Activated T-cell treated with anti-CD3 and anti-CD28 coated beads, Interleukin-2, amount 50 U/mL, for 24 hours (primary cell): ENCODE data around the gene CCNA2.

Experiments used
- DNase-seq: peaks from one replicate; pipeline ENCODE4 v3.0.0-alpha.2; 2020
- H3K27ac Mint-ChIP-seq: 2 replicates; pipeline ENCODE4 v1.8.0; 2020; ENCODE audit warnings: mild to moderate bottlenecking, mixed read lengths
- H3K27me3 Mint-ChIP-seq: 2 replicates; pipeline ENCODE4 v1.8.0; 2020; ENCODE audit warnings: mixed read lengths
- H3K36me3 Mint-ChIP-seq: 2 replicates; pipeline ENCODE4 v1.8.0; 2020; ENCODE audit warnings: low read depth, mixed read lengths
- H3K4me1 Mint-ChIP-seq: 2 replicates; pipeline ENCODE4 v1.8.0; 2020; ENCODE audit warnings: low read depth, mixed read lengths
- H3K4me3 Mint-ChIP-seq: 2 replicates; pipeline ENCODE4 v1.8.0; 2020; ENCODE audit warnings: mild to moderate bottlenecking, moderate library complexity, mixed read lengths
- H3K9me3 Mint-ChIP-seq: 2 replicates; pipeline ENCODE4 v1.8.0; 2020; ENCODE audit warnings: mixed read lengths

The CCNA2 gene

GRCh38 chr4:121794505-121795188, 29.0 kb downstream of the CCNA2 start:
- H3K27ac Mint-ChIP-seq, result no peak overlapping the region
- H3K4me1 Mint-ChIP-seq, result peaks cover 10% of the 10 kb centered on the region
- H3K4me3 Mint-ChIP-seq, result no peak overlapping the region
- peaks cover 7% of the 10 kb centered on the region for H3K27me3 Mint-ChIP-seq
- no peaks in the 10 kb centered on the region for H3K9me3 Mint-ChIP-seq
- no peaks in the 10 kb centered on the region for H3K36me3 Mint-ChIP-seq
- DNase-seq, result no peak

- DNase-seq, result no peak
- H3K27ac Mint-ChIP-seq, result no peak overlapping the region
- H3K27me3 Mint-ChIP-seq, result peaks cover 19% of the 10 kb centered on the region
- peaks cover 9% of the 10 kb centered on the region for H3K4me1 Mint-ChIP-seq
- H3K9me3 Mint-ChIP-seq, result no peaks in the 10 kb centered on the region
- no peak overlapping the region for H3K4me3 Mint-ChIP-seq
- no peaks in the 10 kb centered on the region for H3K36me3 Mint-ChIP-seq
Observed at GRCh38 chr4:121792966-121793365, 30.7 kb downstream of the CCNA2 start.

- H3K36me3 Mint-ChIP-seq, result no peaks in the 10 kb centered on the region
- no peak overlapping the region for H3K4me3 Mint-ChIP-seq
- no peak for DNase-seq
- H3K27me3 Mint-ChIP-seq, result peaks cover 31% of the 10 kb centered on the region
- no peaks in the 10 kb centered on the region for H3K9me3 Mint-ChIP-seq
- H3K4me1 Mint-ChIP-seq, result peaks cover 9% of the 10 kb centered on the region
- H3K27ac Mint-ChIP-seq, result no peak overlapping the region
Observed at GRCh38 chr4:121791481-121791880, 32.2 kb downstream of the CCNA2 start.

GRCh38 chr4:121790976-121791375, 32.7 kb downstream of the CCNA2 start:
- no peak for DNase-seq
- Mint-ChIP-seq H3K27ac (no peak overlapping the region), H3K9me3 (no peaks in the 10 kb centered on the region), H3K4me1 (peaks cover 9% of the 10 kb centered on the region), H3K4me3 (no peak overlapping the region), H3K36me3 (no peaks in the 10 kb centered on the region), H3K27me3 (peaks cover 36% of the 10 kb centered on the region)

GRCh38 chr4:121789960-121790829, 33.5 kb downstream of the CCNA2 start:
- no peak for DNase-seq
- H3K4me1 Mint-ChIP-seq, result peaks cover 6% of the 10 kb centered on the region
- H3K27me3 Mint-ChIP-seq, result peaks cover 43% of the 10 kb centered on the region
- no peaks in the 10 kb centered on the region for H3K9me3 Mint-ChIP-seq
- no peak overlapping the region for H3K4me3 Mint-ChIP-seq
- H3K36me3 Mint-ChIP-seq, result no peaks in the 10 kb centered on the region
- no peak overlapping the region for H3K27ac Mint-ChIP-seq

- H3K27me3 Mint-ChIP-seq, result peaks cover 50% of the 10 kb centered on the region
- H3K27ac Mint-ChIP-seq, result no peak overlapping the region
- no peaks in the 10 kb centered on the region for H3K36me3 Mint-ChIP-seq
- H3K9me3 Mint-ChIP-seq, result no peaks in the 10 kb centered on the region
- no peak for DNase-seq
- peaks cover 6% of the 10 kb centered on the region for H3K4me1 Mint-ChIP-seq
- no peak overlapping the region for H3K4me3 Mint-ChIP-seq
Observed at GRCh38 chr4:121789455-121789854, 34.2 kb downstream of the CCNA2 start.

- no peak overlapping the region for H3K27ac Mint-ChIP-seq
- H3K4me1 Mint-ChIP-seq, result peaks cover 6% of the 10 kb centered on the region
- peaks cover 54% of the 10 kb centered on the region for H3K27me3 Mint-ChIP-seq
Observed at GRCh38 chr4:121788896-121789295, 34.8 kb downstream of the CCNA2 start.

GRCh38 chr4:121786221-121786620, 37.5 kb downstream of the CCNA2 start:
- H3K4me1 Mint-ChIP-seq, result peaks cover 6% of the 10 kb centered on the region
- no peak overlapping the region for H3K4me3 Mint-ChIP-seq
- H3K9me3 Mint-ChIP-seq, result peaks cover 3% of the 10 kb centered on the region
- H3K27ac Mint-ChIP-seq, result no peak overlapping the region
- H3K27me3 Mint-ChIP-seq, result peaks cover 63% of the 10 kb centered on the region
- no peaks in the 10 kb centered on the region for H3K36me3 Mint-ChIP-seq
- no peak for DNase-seq

More at GRCh38 chr4:121788896-121789295, 34.8 kb downstream of the CCNA2 start:
- Mint-ChIP-seq H3K4me3 (no peak overlapping the region), H3K9me3 (peaks cover 1% of the 10 kb centered on the region), H3K36me3 (no peaks in the 10 kb centered on the region)
- DNase-seq, result no peak

- Mint-ChIP-seq H3K27me3 (peaks cover 66% of the 10 kb centered on the region), H3K4me1 (peaks cover 6% of the 10 kb centered on the region), H3K36me3 (no peaks in the 10 kb centered on the region), H3K4me3 (no peak overlapping the region), H3K9me3 (peaks cover 3% of the 10 kb centered on the region), H3K27ac (no peak overlapping the region)
- no peak for DNase-seq
Observed at GRCh38 chr4:121785479-121785878, 38.2 kb downstream of the CCNA2 start.

- H3K27ac Mint-ChIP-seq, result no peak overlapping the region
- H3K4me3 Mint-ChIP-seq, result no peak overlapping the region
- no peaks in the 10 kb centered on the region for H3K36me3 Mint-ChIP-seq
- H3K9me3 Mint-ChIP-seq, result peaks cover 3% of the 10 kb centered on the region
- no peak for DNase-seq
- H3K27me3 Mint-ChIP-seq, result peaks cover 68% of the 10 kb centered on the region
- peaks cover 6% of the 10 kb centered on the region for H3K4me1 Mint-ChIP-seq
Observed at GRCh38 chr4:121784975-121785374, 38.7 kb downstream of the CCNA2 start.

- Mint-ChIP-seq H3K27me3 (peaks cover 68% of the 10 kb centered on the region), H3K27ac (no peak overlapping the region)
Observed at GRCh38 chr4:121784401-121784800, 39.3 kb downstream of the CCNA2 start.

GRCh38 chr4:121783210-121783609, 40.5 kb downstream of the CCNA2 start:
- H3K27me3 Mint-ChIP-seq, result peaks cover 59% of the 10 kb centered on the region
- peaks cover 3% of the 10 kb centered on the region for H3K9me3 Mint-ChIP-seq
- no peak overlapping the region for H3K27ac Mint-ChIP-seq
- H3K4me3 Mint-ChIP-seq, result no peak overlapping the region
- H3K4me1 Mint-ChIP-seq, result no peaks in the 10 kb centered on the region
- no peaks in the 10 kb centered on the region for H3K36me3 Mint-ChIP-seq
- no peak for DNase-seq

More at GRCh38 chr4:121784401-121784800, 39.3 kb downstream of the CCNA2 start:
- no peaks in the 10 kb centered on the region for H3K36me3 Mint-ChIP-seq
- H3K4me1 Mint-ChIP-seq, result peaks cover 6% of the 10 kb centered on the region
- H3K4me3 Mint-ChIP-seq, result no peak overlapping the region
- no peak for DNase-seq
- peaks cover 3% of the 10 kb centered on the region for H3K9me3 Mint-ChIP-seq

GRCh38 chr4:121778991-121779628, 44.6 kb downstream of the CCNA2 start:
- no peak for DNase-seq
- H3K27ac Mint-ChIP-seq, result no peak overlapping the region
- peaks cover 27% of the 10 kb centered on the region for H3K27me3 Mint-ChIP-seq
- no peak overlapping the region for H3K4me3 Mint-ChIP-seq
- no peaks in the 10 kb centered on the region for H3K4me1 Mint-ChIP-seq
- no peaks in the 10 kb centered on the region for H3K36me3 Mint-ChIP-seq
- H3K9me3 Mint-ChIP-seq, result peaks cover 3% of the 10 kb centered on the region

GRCh38 chr4:121777625-121778024, 46.1 kb downstream of the CCNA2 start:
- Mint-ChIP-seq H3K9me3 (no peaks in the 10 kb centered on the region), H3K36me3 (no peaks in the 10 kb centered on the region), H3K4me1 (no peaks in the 10 kb centered on the region), H3K27me3 (peaks cover 20% of the 10 kb centered on the region), H3K4me3 (no peak overlapping the region), H3K27ac (no peak overlapping the region)
- DNase-seq, result no peak
